ENCODE results near the gene PRKCH.
A peak's percentile ranks its signal among the peaks of the same experiment; 100 is the strongest.

Gene PRKCH

GRCh38 chr14:61468063-61468825 is 146.9 kb downstream of the PRKCH start:
- no peaks in the 10 kb centered on the region for H3K27me3 ChIP-seq (ENCODE audit: control insufficient read depth, insufficient read depth, low read length)
- no peak overlapping the region for H3K27ac ChIP-seq (ENCODE audit: low read depth, low read length)
- H3K9me3 ChIP-seq (ENCODE audit: control insufficient read depth, insufficient read depth, low read depth, low read length) = no peaks in the 10 kb centered on the region
- no peak overlapping the region for H3K9ac ChIP-seq (ENCODE audit: low read length)
- no peaks in the 10 kb centered on the region for H3K36me3 ChIP-seq (ENCODE audit: control insufficient read depth, insufficient read depth, low read length)
- H3K4me1 ChIP-seq (ENCODE audit: control insufficient read depth, insufficient read depth, low read length) = peaks cover 52% of the 10 kb centered on the region
- no peak overlapping the region for H3K4me3 ChIP-seq (ENCODE audit: low read depth, low read length)

GRCh38 chr14:61469781-61470180 is 148.4 kb downstream of the PRKCH start:
- no peaks in the 10 kb centered on the region for H3K36me3 ChIP-seq (ENCODE audit: control insufficient read depth, insufficient read depth, low read length)
- peak overlapping the region; percentile 16; the same call in 1 of the 2 replicates for H3K4me3 ChIP-seq (ENCODE audit: low read depth, low read length)
- H3K27ac ChIP-seq (ENCODE audit: low read depth, low read length) = no peak overlapping the region
- H3K4me1 ChIP-seq (ENCODE audit: control insufficient read depth, insufficient read depth, low read length) = peaks cover 52% of the 10 kb centered on the region
- no peak overlapping the region for H3K9ac ChIP-seq (ENCODE audit: low read length)
- H3K9me3 ChIP-seq (ENCODE audit: control insufficient read depth, insufficient read depth, low read depth, low read length) = no peaks in the 10 kb centered on the region
- H3K27me3 ChIP-seq (ENCODE audit: control insufficient read depth, insufficient read depth, low read length) = no peaks in the 10 kb centered on the region

GRCh38 chr14:61470261-61470960 is 149.0 kb downstream of the PRKCH start:
- Histone ChIP-seq H3K36me3 (ENCODE audit: control insufficient read depth, insufficient read depth, low read length) (no peaks in the 10 kb centered on the region), H3K27ac (ENCODE audit: low read depth, low read length) (no peak overlapping the region), H3K9ac (ENCODE audit: low read length) (no peak overlapping the region), H3K27me3 (ENCODE audit: control insufficient read depth, insufficient read depth, low read length) (no peaks in the 10 kb centered on the region), H3K4me3 (ENCODE audit: low read depth, low read length) (peak overlapping the region; percentile 16), H3K9me3 (ENCODE audit: control insufficient read depth, insufficient read depth, low read depth, low read length) (no peaks in the 10 kb centered on the region), H3K4me1 (ENCODE audit: control insufficient read depth, insufficient read depth, low read length) (peaks cover 52% of the 10 kb centered on the region)

GRCh38 chr14:61470961-61471293 is 149.5 kb downstream of the PRKCH start:
- H3K27ac ChIP-seq (ENCODE audit: low read depth, low read length) = no peak overlapping the region
- H3K27me3 ChIP-seq (ENCODE audit: control insufficient read depth, insufficient read depth, low read length) = no peaks in the 10 kb centered on the region
- no peak overlapping the region for H3K9ac ChIP-seq (ENCODE audit: low read length)
- H3K4me1 ChIP-seq (ENCODE audit: control insufficient read depth, insufficient read depth, low read length) = peaks cover 48% of the 10 kb centered on the region
- H3K4me3 ChIP-seq (ENCODE audit: low read depth, low read length) = no peak overlapping the region
- H3K9me3 ChIP-seq (ENCODE audit: control insufficient read depth, insufficient read depth, low read depth, low read length) = no peaks in the 10 kb centered on the region
- no peaks in the 10 kb centered on the region for H3K36me3 ChIP-seq (ENCODE audit: control insufficient read depth, insufficient read depth, low read length)

GRCh38 chr14:61471297-61472005 is 150.1 kb downstream of the PRKCH start:
- H3K4me1 ChIP-seq (ENCODE audit: control insufficient read depth, insufficient read depth, low read length) = peaks cover 44% of the 10 kb centered on the region
- no peak overlapping the region for H3K9ac ChIP-seq (ENCODE audit: low read length)
- no peak overlapping the region for H3K27ac ChIP-seq (ENCODE audit: low read depth, low read length)

GRCh38 chr14:61472011-61472672 is 150.8 kb downstream of the PRKCH start:
- peaks cover 37% of the 10 kb centered on the region for H3K4me1 ChIP-seq (ENCODE audit: control insufficient read depth, insufficient read depth, low read length)
- H3K36me3 ChIP-seq (ENCODE audit: control insufficient read depth, insufficient read depth, low read length) = no peaks in the 10 kb centered on the region
- no peak overlapping the region for H3K9ac ChIP-seq (ENCODE audit: low read length)
- H3K27ac ChIP-seq (ENCODE audit: low read depth, low read length) = no peak overlapping the region
- no peaks in the 10 kb centered on the region for H3K9me3 ChIP-seq (ENCODE audit: control insufficient read depth, insufficient read depth, low read depth, low read length)
- H3K27me3 ChIP-seq (ENCODE audit: control insufficient read depth, insufficient read depth, low read length) = no peaks in the 10 kb centered on the region
- H3K4me3 ChIP-seq (ENCODE audit: low read depth, low read length) = no peak overlapping the region

More at GRCh38 chr14:61471297-61472005, 150.1 kb downstream of the PRKCH start:
- H3K36me3 ChIP-seq (ENCODE audit: control insufficient read depth, insufficient read depth, low read length) = no peaks in the 10 kb centered on the region
- no peak overlapping the region for H3K4me3 ChIP-seq (ENCODE audit: low read depth, low read length)
- no peaks in the 10 kb centered on the region for H3K9me3 ChIP-seq (ENCODE audit: control insufficient read depth, insufficient read depth, low read depth, low read length)
- H3K27me3 ChIP-seq (ENCODE audit: control insufficient read depth, insufficient read depth, low read length) = no peaks in the 10 kb centered on the region

GRCh38 chr14:61472801-61473376 is 151.5 kb downstream of the PRKCH start:
- H3K4me3 ChIP-seq (ENCODE audit: low read depth, low read length) = no peak overlapping the region
- H3K9ac ChIP-seq (ENCODE audit: low read length) = no peak overlapping the region
- H3K4me1 ChIP-seq (ENCODE audit: control insufficient read depth, insufficient read depth, low read length) = peaks cover 32% of the 10 kb centered on the region
- H3K36me3 ChIP-seq (ENCODE audit: control insufficient read depth, insufficient read depth, low read length) = no peaks in the 10 kb centered on the region
- no peak overlapping the region for H3K27ac ChIP-seq (ENCODE audit: low read depth, low read length)
- no peaks in the 10 kb centered on the region for H3K27me3 ChIP-seq (ENCODE audit: control insufficient read depth, insufficient read depth, low read length)
- no peaks in the 10 kb centered on the region for H3K9me3 ChIP-seq (ENCODE audit: control insufficient read depth, insufficient read depth, low read depth, low read length)

- Histone ChIP-seq H3K27me3 (ENCODE audit: control insufficient read depth, insufficient read depth, low read length) (no peaks in the 10 kb centered on the region), H3K4me3 (ENCODE audit: low read depth, low read length) (no peak overlapping the region), H3K9ac (ENCODE audit: low read length) (no peak overlapping the region), H3K9me3 (ENCODE audit: control insufficient read depth, insufficient read depth, low read depth, low read length) (no peaks in the 10 kb centered on the region), H3K27ac (ENCODE audit: low read depth, low read length) (no peak overlapping the region), H3K4me1 (ENCODE audit: control insufficient read depth, insufficient read depth, low read length) (peaks cover 32% of the 10 kb centered on the region), H3K36me3 (ENCODE audit: control insufficient read depth, insufficient read depth, low read length) (no peaks in the 10 kb centered on the region)
Observed at GRCh38 chr14:61474015-61474414, 152.6 kb downstream of the PRKCH start.

- Histone ChIP-seq H3K4me3 (ENCODE audit: low read depth, low read length) (no peak overlapping the region), H3K9me3 (ENCODE audit: control insufficient read depth, insufficient read depth, low read depth, low read length) (no peaks in the 10 kb centered on the region), H3K36me3 (ENCODE audit: control insufficient read depth, insufficient read depth, low read length) (no peaks in the 10 kb centered on the region), H3K4me1 (ENCODE audit: control insufficient read depth, insufficient read depth, low read length) (peaks cover 26% of the 10 kb centered on the region), H3K27ac (ENCODE audit: low read depth, low read length) (no peak overlapping the region), H3K27me3 (ENCODE audit: control insufficient read depth, insufficient read depth, low read length) (no peaks in the 10 kb centered on the region), H3K9ac (ENCODE audit: low read length) (no peak overlapping the region)
Observed at GRCh38 chr14:61474701-61475100, 153.3 kb downstream of the PRKCH start.

GRCh38 chr14:61475316-61475715 is 153.9 kb downstream of the PRKCH start:
- no peaks in the 10 kb centered on the region for H3K9me3 ChIP-seq (ENCODE audit: control insufficient read depth, insufficient read depth, low read depth, low read length)
- H3K36me3 ChIP-seq (ENCODE audit: control insufficient read depth, insufficient read depth, low read length) = no peaks in the 10 kb centered on the region
- peaks cover 21% of the 10 kb centered on the region for H3K4me1 ChIP-seq (ENCODE audit: control insufficient read depth, insufficient read depth, low read length)
- no peak overlapping the region for H3K4me3 ChIP-seq (ENCODE audit: low read depth, low read length)
- no peaks in the 10 kb centered on the region for H3K27me3 ChIP-seq (ENCODE audit: control insufficient read depth, insufficient read depth, low read length)
- H3K27ac ChIP-seq (ENCODE audit: low read depth, low read length) = no peak overlapping the region
- no peak overlapping the region for H3K9ac ChIP-seq (ENCODE audit: low read length)
